Measurements from ENCODE around the gene ST3GAL4.

- TF ChIP-seq CTCF (IDR thresholded peaks at IDR 0.05; ENCODE audit: control extremely low read depth in 1 of 3, insufficient read depth in 1 of 3, low read depth in 1 of 3, low read length in 3 of 3) (no peak), TEAD4 (IDR thresholded peaks at IDR 0.05; ENCODE audit: low read depth, low read length) (no peak)
Observed at GRCh38 chr11:126403658-126404057, 48.2 kb downstream of the ST3GAL4 start.
